ENCODE data around the gene UST.

The UST gene

DNA sequence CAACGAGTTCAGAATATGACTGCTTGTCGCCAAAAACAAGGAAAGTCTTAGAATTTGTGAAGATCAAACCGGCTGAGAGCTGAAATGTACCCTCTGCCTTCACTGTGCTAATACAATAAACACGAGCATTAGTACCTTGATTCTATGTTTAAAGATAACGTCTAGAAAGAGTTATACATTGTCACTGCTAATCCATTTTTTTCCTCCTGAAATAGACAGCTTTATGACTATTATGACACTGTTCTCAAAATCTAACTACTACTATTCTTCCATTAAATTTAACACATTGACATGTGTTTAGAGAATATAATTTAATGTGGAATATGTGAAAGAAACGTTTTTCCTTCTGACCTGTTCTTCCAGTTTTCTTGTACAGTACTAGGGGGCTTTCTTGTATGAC is 204.8 kb downstream of the UST start:
- Histone ChIP-seq H3K4me3 (IDR thresholded peaks at IDR 0.05; ENCODE audit: insufficient read depth, low read depth, low read length) (no peak overlapping the region), H3K27me3 (ENCODE audit: insufficient read depth, low read depth) (no peaks in the 10 kb centered on the region), H3K36me3 (ENCODE audit: insufficient read depth) (no peaks in the 10 kb centered on the region), H3K79me2 (ENCODE audit: insufficient read depth, low read depth) (no peaks in the 10 kb centered on the region), H3K9ac (no peak overlapping the region), H3K4me2 (no peak overlapping the region), H3K4me1 (ENCODE audit: low read depth, poor library complexity, severe bottlenecking) (peaks cover 14% of the 10 kb centered on the region), H3K27ac (no peak overlapping the region), H4K20me1 (ENCODE audit: insufficient read depth) (no peaks in the 10 kb centered on the region), H2AFZ (ENCODE audit: low read depth) (no peak overlapping the region)
- no peak for TF ChIP-seq CTCF (conservative IDR thresholded peaks at IDR 0.05; ENCODE audit: low read depth, low read length)

DNA sequence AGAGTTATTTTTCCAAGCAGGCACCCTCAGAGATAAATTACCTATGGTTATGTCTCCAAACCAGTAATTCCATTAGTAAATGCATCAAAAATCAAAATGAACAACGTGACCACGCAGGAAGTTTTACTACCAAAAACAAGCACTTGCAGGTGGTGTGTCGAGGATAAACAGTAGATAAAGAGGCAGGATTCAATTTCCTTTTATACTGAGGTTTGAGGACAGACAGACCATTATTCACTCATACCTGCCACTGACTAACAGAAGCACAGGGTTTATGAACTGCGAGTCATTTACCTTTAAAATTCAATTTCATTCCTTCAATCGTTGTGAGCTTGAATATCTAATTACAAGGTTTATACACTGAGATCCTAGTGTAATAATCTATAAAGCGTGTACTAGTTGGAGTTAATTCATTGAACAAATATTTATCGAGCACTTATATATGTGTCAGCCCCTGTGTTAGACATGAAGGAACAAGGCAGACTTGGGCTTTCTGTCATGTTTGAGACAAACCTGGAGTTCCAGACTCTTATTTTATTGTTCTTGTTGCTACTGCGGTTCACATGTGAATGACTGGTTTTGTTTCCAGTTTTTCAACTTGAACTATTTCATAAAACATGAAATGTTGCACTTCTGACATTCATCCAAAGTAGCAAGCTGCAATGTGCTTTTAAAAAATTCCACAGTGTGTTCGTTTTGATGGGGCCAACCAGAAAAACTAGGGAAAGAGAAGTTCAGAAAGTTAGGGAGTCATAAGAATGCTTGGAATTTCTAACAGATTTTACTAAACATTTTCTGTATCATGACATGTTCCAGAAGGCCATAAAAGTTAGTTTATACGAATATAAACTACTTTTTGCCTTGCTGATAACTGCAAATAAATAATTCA is 205.6 kb downstream of the UST start:
- Histone ChIP-seq H4K20me1 (ENCODE audit: insufficient read depth) (no peaks in the 10 kb centered on the region), H3K27ac (no peak overlapping the region), H2AFZ (ENCODE audit: low read depth) (no peak overlapping the region), H3K9ac (no peak overlapping the region), H3K36me3 (ENCODE audit: insufficient read depth) (no peaks in the 10 kb centered on the region), H3K27me3 (ENCODE audit: insufficient read depth, low read depth) (no peaks in the 10 kb centered on the region), H3K79me2 (ENCODE audit: insufficient read depth, low read depth) (no peaks in the 10 kb centered on the region), H3K4me1 (ENCODE audit: low read depth, poor library complexity, severe bottlenecking) (peaks cover 14% of the 10 kb centered on the region), H3K4me3 (IDR thresholded peaks at IDR 0.05; ENCODE audit: insufficient read depth, low read depth, low read length) (no peak overlapping the region), H3K4me2 (no peak overlapping the region)
- TF ChIP-seq CTCF (conservative IDR thresholded peaks at IDR 0.05; ENCODE audit: low read depth, low read length): no peak

GRCh38 chr6:148954461-148954860 is 207.6 kb downstream of the UST start:
- Histone ChIP-seq H3K4me3 (IDR thresholded peaks at IDR 0.05; ENCODE audit: insufficient read depth, low read depth, low read length) (no peak overlapping the region), H3K4me1 (ENCODE audit: low read depth, poor library complexity, severe bottlenecking) (peaks cover 21% of the 10 kb centered on the region), H4K20me1 (ENCODE audit: insufficient read depth) (no peaks in the 10 kb centered on the region), H3K27ac (no peak overlapping the region), H3K79me2 (ENCODE audit: insufficient read depth, low read depth) (no peaks in the 10 kb centered on the region), H3K36me3 (ENCODE audit: insufficient read depth) (no peaks in the 10 kb centered on the region), H2AFZ (ENCODE audit: low read depth) (no peak overlapping the region), H3K9ac (no peak overlapping the region), H3K27me3 (ENCODE audit: insufficient read depth, low read depth) (no peaks in the 10 kb centered on the region), H3K4me2 (no peak overlapping the region)
- no peak for TF ChIP-seq CTCF (conservative IDR thresholded peaks at IDR 0.05; ENCODE audit: low read depth, low read length)

GRCh38 chr6:148954934-148955333 is 208.1 kb downstream of the UST start:
- TF ChIP-seq CTCF (conservative IDR thresholded peaks at IDR 0.05; ENCODE audit: low read depth, low read length): no peak
- no peak overlapping the region for H3K4me2 ChIP-seq

More at GRCh38 chr6:148954934-148955333, 208.1 kb downstream of the UST start:
- Histone ChIP-seq H3K9ac (no peak overlapping the region), H3K36me3 (ENCODE audit: insufficient read depth) (no peaks in the 10 kb centered on the region), H4K20me1 (ENCODE audit: insufficient read depth) (no peaks in the 10 kb centered on the region), H3K4me3 (IDR thresholded peaks at IDR 0.05; ENCODE audit: insufficient read depth, low read depth, low read length) (no peak overlapping the region), H3K79me2 (ENCODE audit: insufficient read depth, low read depth) (no peaks in the 10 kb centered on the region), H2AFZ (ENCODE audit: low read depth) (no peak overlapping the region), H3K27ac (no peak overlapping the region), H3K4me1 (ENCODE audit: low read depth, poor library complexity, severe bottlenecking) (peaks cover 17% of the 10 kb centered on the region), H3K27me3 (ENCODE audit: insufficient read depth, low read depth) (no peaks in the 10 kb centered on the region)

Data from KMS-11 (cell line).